Osteocyte (in vitro differentiated cells): ENCODE results near the gene CDK10. TPM values are rescaled to one million over a fixed set of nuclear protein-coding genes. Genes with fewer than 3 reads are reported as not detected.
"Not testable (repeated sequence)": the region's sequence is repeated elsewhere in the genome, so short reads cannot be mapped to it uniquely, and the experiment has no call there.

Source experiments
- DNase-seq: peaks from one replicate; pipeline ENCODE4 v3.0.0; 2021; ENCODE audit warnings: mixed read lengths; ENCODE audit not compliant: unreplicated experiment; ENCODE audit errors: extremely low spot score
- H3K27ac Mint-ChIP-seq: one replicate; pipeline ENCODE4 v1.8.0; 2021; ENCODE audit warnings: mild to moderate bottlenecking, mixed read lengths; ENCODE audit not compliant: unreplicated experiment
- H3K27me3 Mint-ChIP-seq: one replicate; pipeline ENCODE4 v1.8.0; 2021; ENCODE audit warnings: mixed read lengths; ENCODE audit not compliant: unreplicated experiment
- H3K36me3 Mint-ChIP-seq: one replicate; pipeline ENCODE4 v1.8.0; 2021; ENCODE audit warnings: mixed read lengths; ENCODE audit not compliant: unreplicated experiment
- H3K4me1 Mint-ChIP-seq: one replicate; pipeline ENCODE4 v1.8.0; 2021; ENCODE audit warnings: mixed read lengths; ENCODE audit not compliant: unreplicated experiment
- H3K4me3 Mint-ChIP-seq: one replicate; pipeline ENCODE4 v1.8.0; 2021; ENCODE audit warnings: mild to moderate bottlenecking, moderate library complexity, mixed read lengths; ENCODE audit not compliant: unreplicated experiment
- H3K9me3 Mint-ChIP-seq: one replicate; pipeline ENCODE4 v1.8.0; 2021; ENCODE audit warnings: mixed read lengths; ENCODE audit not compliant: unreplicated experiment
- total RNA-seq: library from RNA; stranded (reverse); gene quantifications from 2 replicates; pipeline ENCODE4 v1.2.1, GENCODE V29; 2021
- TF ChIP-seq, protein P1 (sequence below): fragments of 200-600 bp; sonication (generic); IDR thresholded peaks from 2 replicates; pipeline ENCODE4 v1.5.0; 2021; ENCODE audit warnings: antibody characterized with exemption, mild to moderate bottlenecking, moderate library complexity

CDK10 gene
- total RNA-seq, 1 donor from 2014 or later, result 91.5 TPM

DNA sequence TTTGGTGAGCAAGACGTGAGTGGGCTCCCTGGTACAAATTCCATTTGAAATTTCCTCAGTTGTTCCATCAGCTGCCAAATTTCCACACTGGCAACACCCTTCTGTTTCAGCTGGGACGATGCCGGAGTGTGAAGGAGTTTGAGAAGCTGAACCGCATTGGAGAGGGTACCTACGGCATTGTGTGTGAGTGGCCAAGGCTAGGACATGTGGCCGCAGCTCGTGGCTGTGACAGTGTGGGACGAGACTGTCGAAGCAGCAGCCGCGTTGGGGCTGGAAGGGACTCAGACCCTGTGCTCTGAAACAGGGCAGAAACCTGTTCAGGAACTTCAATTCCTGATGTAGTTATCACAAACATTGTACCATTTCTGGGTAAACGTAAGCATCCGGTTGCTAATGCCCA lies 2.7 kb downstream of the CDK10 start:
- no peaks in the 10 kb centered on the region for H3K27me3 Mint-ChIP-seq
- H3K9me3 Mint-ChIP-seq, result no peaks in the 10 kb centered on the region
- peaks cover 14% of the 10 kb centered on the region for H3K4me1 Mint-ChIP-seq
- DNase-seq, result no peak
- TF ChIP-seq, protein P1, sequence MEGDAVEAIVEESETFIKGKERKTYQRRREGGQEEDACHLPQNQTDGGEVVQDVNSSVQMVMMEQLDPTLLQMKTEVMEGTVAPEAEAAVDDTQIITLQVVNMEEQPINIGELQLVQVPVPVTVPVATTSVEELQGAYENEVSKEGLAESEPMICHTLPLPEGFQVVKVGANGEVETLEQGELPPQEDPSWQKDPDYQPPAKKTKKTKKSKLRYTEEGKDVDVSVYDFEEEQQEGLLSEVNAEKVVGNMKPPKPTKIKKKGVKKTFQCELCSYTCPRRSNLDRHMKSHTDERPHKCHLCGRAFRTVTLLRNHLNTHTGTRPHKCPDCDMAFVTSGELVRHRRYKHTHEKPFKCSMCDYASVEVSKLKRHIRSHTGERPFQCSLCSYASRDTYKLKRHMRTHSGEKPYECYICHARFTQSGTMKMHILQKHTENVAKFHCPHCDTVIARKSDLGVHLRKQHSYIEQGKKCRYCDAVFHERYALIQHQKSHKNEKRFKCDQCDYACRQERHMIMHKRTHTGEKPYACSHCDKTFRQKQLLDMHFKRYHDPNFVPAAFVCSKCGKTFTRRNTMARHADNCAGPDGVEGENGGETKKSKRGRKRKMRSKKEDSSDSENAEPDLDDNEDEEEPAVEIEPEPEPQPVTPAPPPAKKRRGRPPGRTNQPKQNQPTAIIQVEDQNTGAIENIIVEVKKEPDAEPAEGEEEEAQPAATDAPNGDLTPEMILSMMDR, result no peak
- no peak overlapping the region for H3K4me3 Mint-ChIP-seq
- H3K27ac Mint-ChIP-seq, result no peak overlapping the region
- H3K36me3 Mint-ChIP-seq, result peaks cover 27% of the 10 kb centered on the region

DNA sequence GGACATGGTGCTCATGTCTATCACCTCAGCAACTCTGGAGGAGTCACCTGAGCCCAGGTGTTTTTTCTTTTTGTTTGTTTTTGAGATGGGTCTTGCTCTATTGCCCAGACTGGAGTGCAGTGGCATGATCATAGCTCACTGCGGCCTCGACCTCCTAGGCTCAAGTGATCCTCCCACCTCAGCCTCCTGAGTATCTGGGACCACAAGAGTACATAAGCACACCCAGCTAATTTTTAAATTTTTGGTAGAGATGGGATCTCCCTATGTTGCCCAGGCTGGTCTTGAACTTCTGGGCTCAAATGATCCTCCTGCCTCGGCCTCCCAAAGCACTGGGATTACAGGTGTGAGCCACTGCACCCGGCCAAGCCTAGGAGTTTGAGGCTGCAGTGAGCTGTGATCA lies 3.1 kb downstream of the CDK10 start:
- not testable (repeated sequence) for H3K9me3 Mint-ChIP-seq, H3K27me3 Mint-ChIP-seq, H3K27ac Mint-ChIP-seq, H3K4me3 Mint-ChIP-seq, DNase-seq
- peaks cover 14% of the 10 kb centered on the region for H3K4me1 Mint-ChIP-seq
- peaks cover 23% of the 10 kb centered on the region for H3K36me3 Mint-ChIP-seq

DNA sequence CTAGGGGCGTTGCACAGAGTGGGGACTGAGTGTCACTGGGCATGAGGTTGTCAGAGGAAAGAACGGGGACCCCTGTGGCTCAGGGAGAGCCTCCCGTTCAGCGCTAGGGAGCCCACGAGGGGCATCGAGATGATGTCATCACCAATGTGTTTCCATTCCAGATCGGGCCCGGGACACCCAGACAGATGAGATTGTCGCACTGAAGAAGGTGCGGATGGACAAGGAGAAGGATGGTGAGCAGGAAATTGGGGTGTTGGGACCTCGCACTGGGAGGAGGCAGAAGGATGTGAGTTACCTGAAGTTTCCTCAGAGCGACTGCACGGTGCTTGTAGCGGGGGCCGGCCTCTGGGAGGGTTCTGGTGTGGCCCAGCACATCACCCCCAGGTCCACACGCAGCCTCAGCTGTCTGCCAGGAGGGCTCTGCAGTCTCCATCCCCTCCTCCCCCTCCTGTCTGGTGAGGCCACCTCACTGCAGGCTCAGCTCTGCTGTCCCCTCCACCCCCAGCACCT lies 4.0 kb downstream of the CDK10 start:
- Mint-ChIP-seq H3K36me3 (peaks cover 21% of the 10 kb centered on the region), H3K9me3 (no peaks in the 10 kb centered on the region), H3K27ac (no peak overlapping the region), H3K4me3 (no peak overlapping the region), H3K4me1 (peaks cover 14% of the 10 kb centered on the region), H3K27me3 (no peaks in the 10 kb centered on the region)
- no peak for DNase-seq
- TF ChIP-seq, protein P1, result no peak

DNA sequence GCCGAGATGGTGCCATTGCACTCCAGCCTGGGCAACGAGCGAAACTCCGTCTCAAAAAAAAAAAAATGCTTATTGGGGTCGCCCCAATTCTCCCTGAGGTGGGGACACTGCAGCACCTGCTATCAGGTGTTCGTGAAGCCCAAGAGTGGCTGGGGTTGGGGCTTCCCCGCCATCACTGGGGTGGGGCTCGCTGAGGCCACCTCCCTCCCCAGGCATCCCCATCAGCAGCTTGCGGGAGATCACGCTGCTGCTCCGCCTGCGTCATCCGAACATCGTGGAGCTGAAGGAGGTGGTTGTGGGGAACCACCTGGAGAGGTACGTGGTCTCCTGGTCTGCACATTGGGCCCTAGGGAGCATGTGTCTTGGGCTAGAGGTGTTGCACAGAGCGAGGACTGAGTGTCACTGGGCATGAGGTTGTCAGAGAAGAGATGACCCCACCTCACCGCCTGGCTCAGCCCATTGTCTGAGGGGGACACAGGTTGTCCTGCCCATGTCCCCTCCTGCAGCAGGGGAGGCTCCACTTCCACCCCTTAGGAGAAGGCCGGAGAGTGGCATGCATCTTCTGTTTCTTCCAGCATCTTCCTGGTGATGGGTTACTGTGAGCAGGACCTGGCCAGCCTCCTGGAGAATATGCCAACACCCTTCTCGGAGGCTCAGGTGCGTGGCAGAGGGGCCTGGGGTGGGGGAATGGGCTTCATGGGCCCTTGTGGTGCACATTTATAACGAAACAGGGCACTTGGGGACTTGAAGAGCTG lies 4.9 kb downstream of the CDK10 start:
- H3K36me3 Mint-ChIP-seq, result peaks cover 19% of the 10 kb centered on the region
- peaks cover 12% of the 10 kb centered on the region for H3K4me1 Mint-ChIP-seq
- no peak overlapping the region for H3K4me3 Mint-ChIP-seq
- TF ChIP-seq, protein P1, result no peak
- no peak overlapping the region for H3K27ac Mint-ChIP-seq
- no peaks in the 10 kb centered on the region for H3K27me3 Mint-ChIP-seq
- H3K9me3 Mint-ChIP-seq, result no peaks in the 10 kb centered on the region
- DNase-seq, result no peak

DNA sequence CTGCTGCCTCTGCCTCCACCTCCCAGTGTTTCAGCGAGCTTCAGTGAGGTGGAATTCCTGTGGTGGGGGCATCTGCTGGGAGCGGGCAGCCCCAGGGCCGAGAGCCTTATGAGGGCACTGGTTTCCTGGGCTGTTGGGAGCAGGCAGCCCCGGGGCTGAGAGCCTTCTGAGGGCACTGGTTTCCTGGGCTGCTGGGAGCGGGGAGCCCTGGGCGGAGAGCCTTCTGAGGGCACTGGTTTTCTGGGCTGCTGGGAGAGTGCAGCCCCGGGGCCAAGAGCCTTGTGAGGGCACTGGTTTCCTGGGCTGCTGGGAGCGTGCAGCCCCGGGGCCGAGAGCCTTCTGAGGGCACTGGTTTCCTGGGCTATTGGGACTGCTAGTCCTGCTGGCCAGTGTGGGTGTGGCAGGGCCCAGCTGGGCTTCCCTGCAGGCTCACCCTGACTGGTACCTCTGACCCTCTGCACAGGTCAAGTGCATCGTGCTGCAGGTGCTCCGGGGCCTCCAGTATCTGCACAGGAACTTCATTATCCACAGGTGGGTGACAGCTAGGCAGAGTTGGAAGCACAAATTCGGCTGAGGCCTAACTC lies 5.6 kb downstream of the CDK10 start:
- Mint-ChIP-seq H3K27ac (no peak overlapping the region), H3K27me3 (no peaks in the 10 kb centered on the region), H3K36me3 (peaks cover 19% of the 10 kb centered on the region), H3K4me3 (no peak overlapping the region), H3K4me1 (peaks cover 10% of the 10 kb centered on the region), H3K9me3 (no peaks in the 10 kb centered on the region)
- TF ChIP-seq, protein P1, result no peak
- no peak for DNase-seq
